ENCODE results near the gene OR9Q2.

- TF ChIP-seq CTCF (IDR thresholded peaks at IDR 0.05; ENCODE audit: borderline replicate concordance, extremely low read depth, low read length, poor library complexity, severe bottlenecking) (no peak), EZH2 (IDR thresholded peaks at IDR 0.05; ENCODE audit: borderline replicate concordance, low read depth, low read length, severe bottlenecking) (no peak)
Measured at GRCh38 chr11:58227956-58228615, 39.2 kb downstream of the OR9Q2 start.

Measured in DND-41 (cell line).